Measurements from ENCODE around the gene TEX101. TPM values are rescaled to one million over a fixed set of nuclear protein-coding genes. Genes with fewer than 3 reads are reported as not detected.

The TEX101 gene
- total RNA-seq, 1 donor from 2014 or later: not detected

DNA sequence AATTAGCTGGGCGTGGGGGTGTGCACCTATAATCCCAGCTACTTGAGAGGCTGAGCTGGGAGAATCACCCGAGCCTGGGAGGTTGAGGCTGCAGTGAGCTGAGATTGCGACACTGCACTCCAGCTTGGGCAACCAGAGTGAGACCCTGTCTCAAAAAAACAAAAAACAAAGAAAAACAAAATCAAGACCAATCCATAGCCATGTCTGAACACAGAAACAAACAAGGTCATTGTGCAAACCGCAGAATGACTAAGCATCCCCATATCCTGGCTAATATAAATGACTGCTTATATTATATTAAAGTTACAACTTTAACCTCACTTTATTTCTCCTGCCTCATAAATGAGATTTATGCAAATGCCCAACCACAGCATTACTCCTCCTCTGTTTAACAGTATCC is 53.0 kb downstream of the TEX101 start:
- Mint-ChIP-seq H3K36me3 (no peaks in the 10 kb centered on the region), H3K9me3 (no peaks in the 10 kb centered on the region), H3K4me1 (ENCODE audit: unreplicated experiment) (peaks cover 8% of the 10 kb centered on the region), H3K27me3 (no peaks in the 10 kb centered on the region), H3K27ac (peak overlapping the region; percentile 87), H3K4me3 (no peak overlapping the region)
- DNase-seq (ENCODE audit: extremely low spot score, unreplicated experiment): no peak
- TF ChIP-seq, protein P1, sequence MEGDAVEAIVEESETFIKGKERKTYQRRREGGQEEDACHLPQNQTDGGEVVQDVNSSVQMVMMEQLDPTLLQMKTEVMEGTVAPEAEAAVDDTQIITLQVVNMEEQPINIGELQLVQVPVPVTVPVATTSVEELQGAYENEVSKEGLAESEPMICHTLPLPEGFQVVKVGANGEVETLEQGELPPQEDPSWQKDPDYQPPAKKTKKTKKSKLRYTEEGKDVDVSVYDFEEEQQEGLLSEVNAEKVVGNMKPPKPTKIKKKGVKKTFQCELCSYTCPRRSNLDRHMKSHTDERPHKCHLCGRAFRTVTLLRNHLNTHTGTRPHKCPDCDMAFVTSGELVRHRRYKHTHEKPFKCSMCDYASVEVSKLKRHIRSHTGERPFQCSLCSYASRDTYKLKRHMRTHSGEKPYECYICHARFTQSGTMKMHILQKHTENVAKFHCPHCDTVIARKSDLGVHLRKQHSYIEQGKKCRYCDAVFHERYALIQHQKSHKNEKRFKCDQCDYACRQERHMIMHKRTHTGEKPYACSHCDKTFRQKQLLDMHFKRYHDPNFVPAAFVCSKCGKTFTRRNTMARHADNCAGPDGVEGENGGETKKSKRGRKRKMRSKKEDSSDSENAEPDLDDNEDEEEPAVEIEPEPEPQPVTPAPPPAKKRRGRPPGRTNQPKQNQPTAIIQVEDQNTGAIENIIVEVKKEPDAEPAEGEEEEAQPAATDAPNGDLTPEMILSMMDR (conservative IDR thresholded peaks at IDR 0.05): no peak

Other genes starting within 250 kb of the TEX101 start
- not detected in 2 replicates for gene PSG5, start 228.4 kb upstream of the TEX101 start, total RNA-seq (ENCODE audit: low replicate concordance)
- gene PSG4, start 209.3 kb upstream of the TEX101 start, total RNA-seq (ENCODE audit: low replicate concordance): not detected in 2 replicates
- gene PSG9, start 145.4 kb upstream of the TEX101 start, total RNA-seq (ENCODE audit: low replicate concordance): not detected in 2 replicates
- 0.29 TPM in 1 of 2 replicates, not detected in the other for gene CD177, start 61.2 kb upstream of the TEX101 start, total RNA-seq (ENCODE audit: low replicate concordance)
- gene LYPD3, start 50.7 kb downstream of the TEX101 start, total RNA-seq (ENCODE audit: low replicate concordance): 13.3 and 66.4 TPM in 2 replicates
- gene PHLDB3, start 89.9 kb downstream of the TEX101 start, total RNA-seq (ENCODE audit: low replicate concordance): 37.9 and 114 TPM in 2 replicates
- gene ETHE1, start 112.3 kb downstream of the TEX101 start, total RNA-seq (ENCODE audit: low replicate concordance): 57.3 and 116 TPM in 2 replicates
- gene ZNF575, start 118.3 kb downstream of the TEX101 start, total RNA-seq (ENCODE audit: low replicate concordance): 1.8 and 2.6 TPM in 2 replicates
- 33.0 and 63.7 TPM in 2 replicates for gene XRCC1, start 160.6 kb downstream of the TEX101 start, total RNA-seq (ENCODE audit: low replicate concordance)
- 5.6 and 6.0 TPM in 2 replicates for gene PINLYP, start 160.9 kb downstream of the TEX101 start, total RNA-seq (ENCODE audit: low replicate concordance)
- 37.1 and 41.5 TPM in 2 replicates for gene IRGQ, start 181.2 kb downstream of the TEX101 start, total RNA-seq (ENCODE audit: low replicate concordance)
- 17.3 and 18.7 TPM in 2 replicates for gene ZNF576, start 181.7 kb downstream of the TEX101 start, total RNA-seq (ENCODE audit: low replicate concordance)
- gene SRRM5, start 197.2 kb downstream of the TEX101 start, total RNA-seq (ENCODE audit: low replicate concordance): 0.56 and 0.69 TPM in 2 replicates
- 31.4 and 76.9 TPM in 2 replicates for gene ZNF428, start 204.7 kb downstream of the TEX101 start, total RNA-seq (ENCODE audit: low replicate concordance)
- gene CADM4, start 225.0 kb downstream of the TEX101 start, total RNA-seq (ENCODE audit: low replicate concordance): 28.2 and 37.9 TPM in 2 replicates